SW480 (cell line): Measurements from ENCODE around the gene EYA2.
"Not testable (repeated sequence)": the region's sequence is repeated elsewhere in the genome, so short reads cannot be mapped to it uniquely, and the experiment has no call there.

Source experiments
- DNase-seq: peaks from one replicate; pipeline ENCODE4 v3.0.0-alpha.2; 2016; ENCODE audit warnings: low spot score

The EYA2 gene

DNA sequence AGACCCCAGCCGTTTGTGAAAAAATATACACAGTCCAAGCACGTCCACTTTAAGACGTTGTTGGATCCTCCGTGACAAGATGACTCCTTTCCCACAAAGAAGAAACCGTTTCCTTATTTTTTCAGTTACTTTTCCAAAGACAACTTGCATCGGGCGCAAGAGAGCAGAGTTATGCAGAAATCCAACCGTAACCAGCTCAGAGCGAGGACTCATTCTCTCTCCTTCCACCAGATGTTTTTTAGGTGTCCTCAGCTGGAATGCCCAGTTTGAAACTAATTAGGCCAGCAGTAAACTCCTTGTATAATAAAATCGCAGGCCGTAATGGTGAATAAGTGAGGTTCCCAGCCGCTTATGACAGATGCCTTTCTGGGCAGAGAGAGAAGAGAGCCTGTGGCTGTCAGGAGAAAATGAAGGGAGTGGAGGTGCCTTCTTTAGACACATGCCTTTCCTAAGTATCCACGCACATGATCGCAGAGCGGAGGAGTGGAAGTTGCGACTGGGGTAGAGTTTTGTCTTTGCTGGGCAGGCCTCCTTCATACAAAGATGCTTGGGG is 2.8 kb downstream of the EYA2 start:
- no peak for DNase-seq

DNA sequence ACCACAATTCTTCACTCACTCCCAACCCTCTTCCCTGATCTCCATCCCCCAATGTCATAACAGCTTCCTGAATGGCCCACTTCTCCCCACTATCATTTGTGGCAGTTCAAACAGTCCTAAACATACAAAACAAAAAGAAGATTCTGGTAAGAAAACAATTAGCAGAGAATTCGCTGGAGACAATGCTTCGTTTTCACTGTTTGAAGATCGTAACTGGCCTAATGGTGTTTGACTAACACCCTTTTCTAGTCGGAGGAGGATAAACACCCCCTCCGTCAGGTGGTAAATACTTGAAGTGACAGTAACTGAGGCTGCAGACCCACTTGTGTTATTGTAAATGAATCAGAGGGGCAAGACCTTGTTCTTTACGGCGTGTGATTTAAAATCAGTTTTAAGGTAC is 3.8 kb downstream of the EYA2 start:
- DNase-seq, result no peak

DNA sequence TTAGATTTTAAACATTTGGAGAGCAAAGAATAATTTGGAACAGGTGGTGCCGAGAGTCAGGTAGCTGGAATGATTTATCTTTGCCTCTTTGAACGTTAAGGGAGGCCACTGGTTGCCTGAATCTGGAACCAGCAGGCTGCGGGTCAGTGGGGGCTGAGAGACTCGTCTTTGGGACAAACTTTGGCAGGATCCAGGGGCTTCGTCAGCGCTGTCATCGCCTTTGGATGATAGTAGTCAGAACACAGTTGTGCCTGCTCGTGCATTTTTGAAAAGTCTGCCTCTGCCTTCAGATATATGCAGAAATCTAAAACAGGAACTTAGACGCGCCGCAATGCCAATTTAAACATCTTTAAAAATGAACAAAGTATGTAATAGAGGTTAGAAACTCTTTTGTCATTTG is 5.0 kb downstream of the EYA2 start:
- no peak for DNase-seq

DNA sequence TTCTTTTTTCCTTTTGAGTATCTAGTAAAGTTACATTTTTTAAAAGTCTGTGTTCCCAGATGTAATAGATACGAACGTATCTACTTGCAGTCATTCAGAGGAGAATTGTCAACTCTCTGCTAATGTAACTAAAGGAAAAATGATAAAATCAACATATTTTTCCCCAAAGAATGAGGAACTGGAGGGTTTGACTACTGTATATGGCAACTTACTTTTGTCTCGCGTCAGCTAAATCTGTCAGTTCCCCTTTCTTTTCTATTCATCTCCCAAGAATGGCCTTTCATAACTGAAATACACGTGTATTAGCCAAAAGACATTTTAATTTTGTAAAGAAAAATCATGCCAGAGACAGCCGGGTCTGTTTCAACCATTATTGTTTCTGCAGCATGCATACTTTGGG is 5.4 kb downstream of the EYA2 start:
- no peak for DNase-seq

DNA sequence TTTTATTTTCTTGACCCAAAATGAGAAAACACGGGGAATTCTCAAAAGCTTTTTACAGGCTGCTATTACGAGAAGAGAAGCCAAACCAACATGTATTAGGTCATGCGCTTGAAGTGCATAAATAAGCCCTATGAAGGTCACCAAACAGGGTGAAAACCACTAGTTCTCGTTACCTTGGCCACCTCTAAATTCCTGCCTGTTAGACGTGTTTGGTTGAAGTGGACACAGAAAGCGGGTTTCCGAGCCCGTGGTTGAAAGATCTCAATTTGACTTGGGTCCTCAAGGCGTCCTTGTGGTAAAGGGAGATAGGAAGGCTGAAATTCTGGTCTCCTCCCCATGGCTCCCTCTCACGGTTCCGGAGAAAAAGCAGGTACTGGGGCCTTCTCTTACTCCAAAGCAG is 6.2 kb downstream of the EYA2 start:
- no peak for DNase-seq

DNA sequence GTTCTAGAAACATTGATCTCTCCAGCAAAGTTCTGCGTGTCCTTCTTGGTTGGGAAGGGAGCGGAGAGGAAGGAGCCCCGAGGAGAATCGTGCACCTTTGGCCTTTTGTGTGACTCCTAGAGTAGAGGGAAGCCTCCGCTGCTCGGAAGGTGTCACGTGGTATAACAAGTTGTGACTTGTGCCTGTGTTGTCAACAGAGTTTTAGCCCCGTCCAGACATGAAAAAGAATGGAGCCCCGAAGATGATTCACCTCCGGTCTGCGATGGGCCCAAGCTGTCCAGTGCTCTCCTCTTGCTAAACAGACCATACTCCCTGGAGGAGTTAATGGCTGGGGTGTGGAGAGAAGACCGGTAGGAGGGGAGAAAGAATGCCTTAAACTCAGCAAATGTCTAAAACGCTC is 7.0 kb downstream of the EYA2 start:
- DNase-seq, result peak; percentile 70

DNA sequence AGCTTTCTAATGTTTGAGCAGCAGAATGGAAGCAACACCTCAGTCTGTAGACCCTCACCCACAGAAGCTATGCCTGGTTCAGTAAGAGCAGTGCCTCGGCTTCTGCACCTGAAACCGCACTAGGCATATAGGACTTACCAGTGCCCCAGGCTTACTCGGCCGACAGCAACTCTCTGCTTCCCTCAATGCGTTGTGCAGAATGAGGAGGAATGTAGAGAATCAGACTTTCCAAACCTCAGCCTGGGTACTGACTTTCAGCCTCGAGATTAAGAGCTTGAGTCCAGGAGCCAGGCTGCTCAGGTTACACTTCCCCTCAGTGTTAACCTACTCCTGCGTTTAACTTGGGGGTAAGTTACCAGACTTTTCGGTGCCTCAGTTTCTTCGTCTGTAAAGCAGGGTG is 8.6 kb downstream of the EYA2 start:
- no peak for DNase-seq

DNA sequence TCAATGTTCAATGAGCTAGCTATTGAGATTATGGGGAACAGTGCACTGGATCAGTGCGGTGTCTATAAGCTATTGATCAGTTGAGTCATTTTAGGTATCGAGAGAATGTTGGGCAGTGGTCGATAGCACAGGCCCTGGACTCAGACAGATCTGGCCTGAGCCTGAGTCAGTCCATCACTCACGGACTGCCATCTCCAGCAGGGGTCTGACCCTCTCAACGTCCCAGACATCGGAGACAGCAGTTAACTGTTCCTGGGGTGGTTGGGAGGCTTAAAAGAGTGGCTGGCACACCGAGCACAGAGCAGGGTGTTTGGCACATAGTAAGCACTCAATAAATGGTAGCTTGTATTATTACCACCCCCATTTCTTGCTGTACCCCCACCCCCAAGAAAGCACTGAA is 9.3 kb downstream of the EYA2 start:
- DNase-seq, result no peak

DNA sequence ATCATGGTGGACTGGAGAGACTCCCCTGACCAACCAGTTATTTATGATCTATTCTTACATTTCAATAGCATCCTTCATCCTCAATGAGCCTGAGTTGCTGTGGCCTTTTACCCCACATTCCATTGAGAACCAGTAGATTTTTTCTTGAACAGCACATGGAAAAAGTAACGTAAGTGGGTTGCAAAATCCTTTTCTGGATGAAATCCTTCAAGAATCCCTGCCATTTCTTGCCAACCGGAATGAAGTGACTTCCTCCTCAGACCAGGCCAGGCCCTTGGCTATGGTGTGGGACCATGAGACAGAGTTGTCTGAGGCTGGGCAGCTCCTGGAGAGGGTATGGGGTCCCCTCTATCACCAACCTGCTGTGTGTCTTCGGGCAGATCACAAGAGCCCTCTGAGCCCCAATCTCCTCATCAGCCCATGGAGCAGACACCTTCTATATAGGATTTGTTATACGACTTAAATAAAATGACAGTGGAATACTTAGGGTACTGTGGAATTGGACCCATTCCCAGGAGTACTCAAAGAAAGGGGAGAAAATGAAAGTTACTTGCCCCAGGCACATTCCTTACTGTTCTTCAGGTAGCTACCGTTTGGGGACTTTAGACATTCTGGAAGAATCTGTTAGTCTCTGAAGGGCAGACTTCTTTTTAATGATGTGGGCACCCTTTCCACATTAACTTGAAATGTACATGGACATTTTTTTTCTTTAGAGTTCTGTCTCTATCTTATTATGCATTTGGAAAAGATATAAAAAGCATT is 10.9 kb downstream of the EYA2 start:
- no peak for DNase-seq

DNA sequence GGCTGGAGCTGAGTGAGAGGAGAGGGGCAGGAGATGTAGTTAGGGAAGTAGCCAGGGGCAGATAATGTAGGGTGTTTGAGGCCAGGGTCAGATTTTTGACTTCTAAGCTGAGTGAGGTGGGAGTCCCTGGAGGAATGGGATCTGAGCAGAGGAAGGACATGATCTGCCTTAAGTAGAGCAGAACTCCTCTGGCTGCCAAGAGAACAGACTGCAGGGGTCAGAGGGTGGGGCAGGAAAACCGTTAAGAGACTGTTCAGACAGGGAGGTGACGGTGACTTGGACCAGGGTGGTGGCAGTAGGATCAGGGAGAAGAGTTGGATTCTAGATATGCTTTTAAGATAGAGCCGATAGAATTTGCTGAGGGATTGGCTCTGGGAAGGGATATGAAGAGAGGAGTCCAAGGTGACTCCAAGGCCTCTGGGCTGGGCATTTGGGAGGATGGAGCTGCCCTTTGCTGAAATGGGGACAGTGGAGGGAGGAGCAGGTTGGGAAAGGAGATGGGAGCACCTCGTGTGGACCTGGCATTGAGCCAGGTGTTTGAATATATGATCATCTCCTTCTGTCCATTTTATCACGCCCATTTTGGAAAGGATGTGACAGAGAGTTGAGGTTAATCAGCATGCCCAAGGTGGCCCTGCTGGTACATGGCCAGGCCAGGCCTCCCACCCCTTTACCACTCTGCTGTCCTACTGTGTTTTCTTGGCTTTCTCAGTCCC is 18.8 kb downstream of the EYA2 start:
- no peak for DNase-seq

DNA sequence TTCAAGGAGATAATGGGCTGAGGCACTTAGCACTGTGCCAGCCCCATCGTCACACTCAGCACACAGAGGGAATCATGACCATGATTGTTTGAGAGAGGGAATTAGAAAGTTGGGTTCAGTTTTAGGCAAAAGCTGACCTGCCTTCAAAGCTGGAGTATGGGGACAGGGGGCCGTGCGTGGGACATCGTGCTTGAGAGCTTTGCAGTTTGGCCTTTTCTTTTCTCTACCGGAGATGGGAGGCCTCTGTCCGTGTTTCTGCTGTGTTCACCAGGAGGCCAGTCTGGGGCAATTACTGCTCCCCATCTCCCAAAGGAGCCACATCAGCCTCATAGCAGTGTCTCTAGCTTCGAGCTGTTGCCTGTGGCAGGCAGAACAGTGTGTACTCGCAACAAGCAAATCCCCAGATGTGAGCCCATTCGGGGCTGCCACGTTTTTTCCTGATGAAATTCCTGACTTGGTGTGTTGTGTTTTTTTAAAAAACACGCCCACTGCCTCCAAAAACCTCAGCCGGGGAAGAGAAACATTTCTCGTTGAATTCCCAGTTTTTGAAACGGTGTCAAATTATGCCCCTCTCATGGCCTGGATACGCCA is 20.2 kb downstream of the EYA2 start:
- DNase-seq, result no peak

DNA sequence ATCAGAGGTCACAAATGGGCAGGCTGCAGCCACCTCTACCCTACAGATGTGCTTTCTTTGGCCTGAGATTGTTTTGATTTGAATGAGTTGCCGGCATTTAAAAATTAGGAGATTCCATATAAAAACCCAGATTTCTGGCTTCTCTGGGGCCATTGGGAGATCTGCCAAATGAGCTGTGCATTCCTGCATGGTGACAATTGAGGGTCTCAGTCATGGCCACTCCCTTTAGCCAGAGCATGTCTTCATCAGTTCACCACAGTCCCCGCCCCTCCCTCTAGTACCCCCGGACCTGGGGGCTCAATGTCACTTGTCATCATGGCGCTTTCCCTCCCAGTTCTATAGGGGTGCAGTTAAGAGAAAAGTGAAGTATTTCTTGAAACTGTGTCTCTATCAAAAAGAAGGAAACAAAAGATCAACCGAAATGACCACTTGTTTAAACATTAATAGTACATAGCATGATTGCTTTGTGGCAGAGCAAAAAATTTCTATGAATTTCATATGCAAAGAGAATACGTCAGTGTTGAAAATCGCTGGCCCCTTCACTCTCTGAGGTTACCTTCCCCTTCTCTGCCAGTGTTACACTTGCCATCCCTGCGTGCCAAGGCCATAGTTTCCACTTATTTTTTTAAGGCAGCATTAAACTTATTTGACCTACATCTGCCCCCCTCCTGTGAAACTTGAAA is 21.1 kb downstream of the EYA2 start:
- no peak for DNase-seq

DNA sequence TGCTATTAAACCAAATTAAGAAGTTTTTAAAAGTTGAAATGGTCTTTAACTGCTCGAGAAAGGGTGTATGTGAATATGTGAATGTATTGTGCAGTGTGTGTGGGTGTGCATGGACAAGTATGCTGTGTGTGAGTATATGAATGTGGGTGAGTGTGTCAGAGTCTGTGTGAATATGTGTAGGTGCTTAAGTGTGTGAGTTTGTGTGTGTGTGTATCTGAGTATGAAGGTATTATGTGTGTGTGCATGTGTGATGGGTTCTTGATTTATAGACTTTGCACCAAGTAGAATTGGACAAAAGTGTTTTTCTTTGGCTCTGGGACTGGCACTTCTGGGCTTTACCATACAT is 21.6 kb downstream of the EYA2 start:
- no peak for DNase-seq

DNA sequence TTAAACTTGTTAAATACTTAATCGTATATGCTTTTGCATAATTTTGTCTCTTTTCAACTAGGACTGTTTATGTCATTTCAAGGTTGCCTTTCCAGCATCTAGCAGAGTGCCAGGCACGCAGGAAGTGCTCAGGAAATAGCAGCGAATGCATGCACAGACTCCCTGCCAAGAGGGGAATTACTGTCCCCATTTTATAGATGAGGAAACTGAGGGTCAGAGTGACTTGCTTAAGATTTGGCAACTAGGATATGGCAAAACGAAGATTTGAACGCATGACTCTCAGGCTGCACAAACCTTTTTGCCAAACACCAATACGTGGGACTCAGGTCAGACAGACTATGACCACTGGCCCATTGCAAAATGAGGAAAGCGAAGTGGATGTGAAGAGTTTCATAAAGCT is 22.5 kb downstream of the EYA2 start:
- no peak for DNase-seq

DNA sequence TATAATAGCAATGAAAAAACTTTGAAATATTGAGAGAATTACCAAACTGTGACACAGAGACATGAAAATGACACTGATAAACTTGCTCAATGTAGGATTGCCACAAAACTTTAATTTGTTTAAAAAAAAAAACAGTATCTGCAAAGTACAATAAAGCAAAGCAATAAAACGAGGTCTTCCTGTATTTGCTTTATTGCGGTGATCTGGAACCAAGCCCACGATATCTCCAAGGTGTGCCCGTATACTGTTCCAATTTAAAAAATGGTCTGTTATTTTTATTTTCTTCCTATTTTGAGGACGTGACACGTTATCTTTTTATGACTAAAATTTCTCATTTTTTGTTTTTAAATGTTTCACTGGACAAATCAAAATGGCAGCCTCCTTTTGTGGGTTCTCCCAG is 25.5 kb downstream of the EYA2 start:
- no peak for DNase-seq

DNA sequence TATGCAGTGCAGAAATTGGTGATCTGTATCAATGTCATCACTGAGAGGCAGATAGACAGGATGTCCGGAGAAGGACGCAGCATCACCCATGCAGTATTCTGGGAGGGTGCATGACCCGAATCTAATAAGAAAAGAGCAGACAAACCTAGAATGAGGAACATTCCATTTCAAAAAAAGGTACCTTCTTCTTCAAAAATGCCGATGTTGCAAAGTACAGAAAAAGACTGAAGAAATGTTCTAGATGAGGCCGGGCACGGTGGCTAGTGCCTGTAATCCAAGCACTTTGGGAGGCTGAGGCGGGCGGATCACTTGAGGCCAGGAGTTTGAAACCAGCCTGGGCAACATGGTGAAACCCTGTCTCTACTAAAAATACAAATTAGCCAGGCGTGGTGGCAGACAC is 28.2 kb downstream of the EYA2 start:
- not testable (repeated sequence) for DNase-seq

DNA sequence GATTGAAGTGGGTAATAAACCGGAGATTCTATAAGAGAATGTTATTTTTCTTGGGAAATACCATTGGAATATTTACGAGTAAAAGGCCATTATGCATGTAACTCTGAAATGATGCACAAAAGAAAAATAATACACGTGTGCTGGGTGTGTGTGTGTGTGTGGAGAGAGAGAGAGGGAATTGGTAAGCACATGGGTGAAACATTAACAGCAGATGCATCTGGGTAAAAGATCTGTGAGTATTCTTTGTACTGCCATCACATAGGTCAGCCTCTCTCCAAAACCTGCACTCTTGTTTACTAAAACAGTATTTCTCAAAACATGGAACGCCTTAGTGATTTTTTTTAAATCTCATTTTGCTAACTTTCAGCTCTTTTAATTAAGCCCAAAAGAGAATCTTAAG is 28.9 kb downstream of the EYA2 start:
- no peak for DNase-seq

DNA sequence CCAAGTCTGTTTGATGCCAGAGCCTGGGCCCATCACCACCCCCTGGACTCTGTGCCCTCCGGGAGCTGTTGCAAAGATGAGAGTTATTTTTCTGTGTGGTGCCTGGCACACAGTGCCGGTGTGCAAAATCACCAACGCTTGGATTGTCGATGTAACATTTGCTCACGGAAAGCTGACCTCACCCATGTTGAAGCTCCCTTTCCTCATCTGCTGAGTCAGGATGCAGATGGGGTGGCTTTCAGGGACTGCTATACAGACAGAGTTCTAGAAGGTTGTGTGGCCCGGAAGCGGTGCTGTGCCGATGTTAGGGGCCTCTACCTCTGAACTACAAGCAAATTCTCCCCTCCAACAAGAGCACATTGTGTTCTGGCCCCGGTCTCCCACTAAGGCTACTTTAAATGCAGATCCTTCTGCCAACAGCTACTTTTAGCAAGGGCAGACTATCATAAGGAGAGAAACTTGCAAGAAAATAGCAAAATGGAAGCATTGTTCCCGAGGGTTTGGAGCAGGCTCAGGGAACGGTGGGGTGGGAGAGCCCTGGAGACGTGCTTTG is 34.0 kb downstream of the EYA2 start:
- DNase-seq, result no peak

DNA sequence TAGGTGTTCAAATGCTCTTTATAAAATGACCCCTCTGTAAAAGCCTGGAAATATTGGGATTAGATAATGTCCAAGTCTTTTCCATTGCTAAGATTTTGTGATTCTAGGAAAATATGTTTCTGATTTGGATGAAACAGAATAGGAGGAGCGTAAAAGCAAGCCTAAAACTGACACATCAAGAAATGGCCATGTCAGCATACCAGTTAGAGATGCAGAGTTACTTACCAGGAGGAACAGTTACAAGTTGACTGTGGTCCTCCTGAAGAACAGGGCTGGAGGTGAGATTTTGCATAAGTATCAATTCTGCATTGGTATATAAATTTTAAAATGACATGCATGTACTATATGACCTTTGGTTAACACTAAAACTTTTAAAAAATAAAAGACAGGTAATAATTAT is 35.3 kb downstream of the EYA2 start:
- DNase-seq, result no peak

DNA sequence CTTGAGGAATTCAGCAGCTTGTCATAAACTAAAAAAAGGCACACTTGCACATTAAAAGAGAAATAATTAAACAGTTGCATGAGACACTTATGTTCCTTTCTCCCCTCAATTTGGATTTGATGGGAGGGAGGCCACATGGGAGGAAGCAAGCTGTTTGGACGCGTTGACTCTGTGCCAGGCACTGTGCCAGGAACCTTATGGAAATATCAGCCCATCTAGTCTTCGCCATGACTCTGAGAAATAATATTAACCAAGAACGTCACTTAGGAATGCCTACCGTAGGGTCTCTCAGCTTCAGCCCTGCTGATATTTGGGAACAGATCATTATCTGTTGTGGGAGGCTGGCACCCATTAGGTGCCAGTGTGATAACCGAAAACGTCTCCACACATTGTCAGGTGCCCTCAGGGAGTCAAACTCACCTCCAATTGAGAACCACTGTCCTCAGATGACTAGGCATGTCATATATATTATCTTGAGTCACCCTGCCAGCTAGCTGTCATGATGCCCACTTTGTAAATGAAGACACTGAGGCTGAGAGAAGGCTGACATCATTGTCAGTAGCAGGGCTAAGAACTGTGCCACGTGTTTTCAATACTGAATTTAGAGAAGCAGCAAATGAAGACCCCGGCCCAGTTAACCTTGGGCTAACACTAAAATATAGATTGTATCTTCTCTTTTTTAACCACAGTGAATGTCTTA is 36.1 kb downstream of the EYA2 start:
- no peak for DNase-seq

DNA sequence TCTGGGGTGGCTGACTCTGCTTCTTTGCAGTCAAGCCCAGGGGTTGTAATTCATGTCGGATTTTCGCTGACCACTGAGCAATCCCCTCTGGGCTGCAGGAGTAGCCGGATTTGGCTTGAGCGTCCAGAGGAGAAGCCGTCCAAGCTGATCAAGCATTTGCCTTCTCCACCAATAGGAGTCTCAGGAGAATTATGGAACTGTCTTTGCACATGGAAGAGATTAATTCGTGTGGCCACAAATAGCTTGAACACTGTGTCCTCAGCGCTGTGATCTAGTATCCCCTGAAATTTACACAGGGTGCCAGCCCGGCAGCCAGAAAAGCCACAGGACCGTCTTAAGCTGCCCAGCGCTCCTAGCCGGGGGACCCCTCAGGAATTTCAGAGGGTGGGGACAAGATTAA is 37.1 kb downstream of the EYA2 start:
- DNase-seq, result no peak

DNA sequence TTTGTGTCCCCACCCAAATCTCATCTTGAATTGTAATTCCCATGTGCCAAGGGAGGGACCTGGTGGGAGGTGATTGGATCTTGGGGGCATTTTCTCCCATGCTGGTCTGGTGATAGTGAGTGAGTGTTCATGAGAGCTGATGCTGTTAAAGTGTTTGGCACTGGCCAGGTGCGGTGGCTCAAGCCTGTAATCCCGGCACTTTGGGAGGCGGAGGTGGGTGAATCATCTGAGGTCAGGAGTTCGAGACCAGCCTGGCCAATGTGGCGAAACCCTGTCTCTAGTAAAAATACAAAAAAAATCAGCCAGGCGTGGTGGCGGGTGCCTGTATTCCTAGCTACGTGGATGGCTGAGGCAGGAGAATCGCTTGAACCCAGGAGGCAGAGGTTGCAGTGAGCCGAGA is 37.8 kb downstream of the EYA2 start:
- DNase-seq, result not testable (repeated sequence)
